GM21737 (cell line): ENCODE results near the gene MRPL55.
"Not testable (repeated sequence)": the region's sequence is repeated elsewhere in the genome, so short reads cannot be mapped to it uniquely, and the experiment has no call there.

Source experiments
- ATAC-seq: cut with Tn5 transposase; IDR thresholded peaks from one replicate; pipeline ENCODE4 v1.9.1; 2021; ENCODE audit warnings: mild to moderate bottlenecking, moderate library complexity; ENCODE audit not compliant: unreplicated experiment

MRPL55 gene

DNA sequence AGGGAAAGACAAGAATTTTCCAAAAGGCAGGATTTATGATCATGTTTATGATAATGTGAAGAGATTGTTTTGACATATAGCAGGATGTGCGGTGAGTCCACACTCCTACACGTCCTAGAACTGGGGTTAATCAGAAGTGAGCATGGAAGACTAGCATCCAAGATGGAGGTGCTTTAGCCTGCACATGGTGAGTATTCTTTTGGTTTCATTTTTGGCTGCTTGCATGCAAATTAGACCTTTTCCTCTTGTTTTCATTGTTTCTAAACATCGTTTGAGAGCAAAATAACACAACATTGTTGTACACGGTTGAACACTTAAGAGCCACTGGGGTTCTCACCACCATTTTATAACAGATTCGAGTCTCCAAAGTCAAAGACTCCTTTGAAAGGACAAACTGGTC lies 16.1 kb upstream of the MRPL55 start:
- ATAC-seq, result no peak

DNA sequence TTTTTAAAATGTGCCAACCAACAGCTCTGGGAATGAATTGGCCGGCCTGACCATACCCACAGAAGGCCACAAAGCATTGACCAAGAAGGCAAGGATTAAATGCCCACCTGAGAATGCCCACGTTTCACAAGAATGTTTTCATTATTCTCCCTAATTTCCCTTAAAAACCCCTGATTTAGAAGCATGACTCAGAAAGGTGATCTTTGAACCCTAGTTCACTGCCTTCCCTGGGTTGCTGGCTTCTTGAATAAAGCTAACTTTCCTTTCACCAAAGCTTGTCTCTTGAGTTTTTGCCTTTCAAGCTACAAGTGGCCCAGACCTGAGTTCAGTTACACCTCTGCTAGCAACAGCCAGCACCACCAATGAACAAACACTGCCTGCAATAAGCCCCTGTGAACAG lies 14.4 kb upstream of the MRPL55 start:
- ATAC-seq, result no peak

DNA sequence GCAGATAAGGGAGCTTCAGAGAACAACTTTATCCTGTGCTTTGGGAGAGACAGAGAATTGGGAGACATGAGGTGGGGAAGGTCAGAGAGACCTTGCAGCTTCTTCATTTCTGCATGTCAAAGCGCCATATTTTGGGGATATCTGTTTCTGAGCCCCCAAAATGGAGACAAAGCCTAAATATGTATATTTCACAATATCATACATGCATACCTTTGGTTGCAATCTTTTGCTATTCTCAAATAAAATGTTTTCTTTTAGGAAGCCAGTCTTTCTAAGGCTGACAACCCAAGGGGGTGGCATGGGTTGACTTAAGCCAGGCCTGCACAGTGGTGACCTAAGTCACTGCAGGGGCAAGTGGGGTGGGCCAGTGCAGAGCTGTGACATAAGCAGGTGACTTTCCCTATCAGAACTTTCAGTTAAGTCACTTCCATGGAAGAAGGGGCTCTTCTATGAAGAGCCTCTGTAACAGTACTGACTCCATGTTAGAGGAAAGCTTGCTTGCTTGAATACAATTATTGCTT lies 13.9 kb upstream of the MRPL55 start:
- ATAC-seq, result no peak

DNA sequence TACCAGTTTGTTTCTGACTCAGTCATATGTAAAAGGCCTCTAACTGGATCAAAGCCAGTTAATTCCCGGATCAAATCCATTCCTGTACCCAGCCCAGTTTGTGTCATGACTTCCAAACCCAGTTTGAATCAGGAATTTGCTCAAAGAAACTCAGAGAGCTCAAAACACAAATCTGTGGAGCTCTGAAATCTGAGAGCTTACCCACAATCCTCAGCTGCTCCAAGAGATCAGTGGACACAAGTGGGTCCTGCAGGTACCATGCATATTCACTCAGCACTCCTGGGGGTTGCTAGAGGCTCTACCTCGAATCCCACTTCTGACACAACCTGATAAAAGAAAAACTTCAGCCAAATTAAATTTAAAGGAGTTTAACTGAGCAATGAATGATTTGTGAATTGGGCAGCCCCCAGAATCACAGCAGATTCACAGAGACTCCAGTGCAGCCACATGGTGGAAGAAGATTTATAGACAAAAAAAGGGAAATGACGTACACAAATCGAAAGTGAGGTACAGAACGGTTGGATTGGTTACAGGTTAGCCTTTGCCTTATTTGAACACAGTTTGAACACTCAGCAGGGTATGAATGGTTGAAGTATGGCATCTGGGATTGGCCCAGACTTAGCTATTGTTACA lies 11.9 kb upstream of the MRPL55 start:
- no peak for ATAC-seq

DNA sequence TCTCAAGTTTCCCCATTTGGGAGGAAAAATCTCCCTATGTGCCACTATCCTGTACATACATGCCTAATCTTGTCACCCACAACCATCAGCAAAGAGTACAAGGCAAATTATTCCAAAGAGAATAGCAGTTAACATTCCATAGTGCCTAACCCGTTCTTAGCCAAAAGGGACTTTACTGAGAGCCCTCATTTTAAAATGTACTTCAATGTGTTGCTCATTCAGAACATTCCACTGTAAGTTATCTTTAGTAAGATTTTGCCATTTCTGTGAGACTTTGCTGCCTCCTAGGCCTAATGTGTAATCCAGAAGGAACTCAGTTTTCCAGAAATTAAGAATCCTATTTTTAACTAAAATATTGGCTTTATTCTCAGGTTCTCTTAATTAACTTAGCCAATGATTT lies 11.3 kb upstream of the MRPL55 start:
- ATAC-seq, result no peak

DNA sequence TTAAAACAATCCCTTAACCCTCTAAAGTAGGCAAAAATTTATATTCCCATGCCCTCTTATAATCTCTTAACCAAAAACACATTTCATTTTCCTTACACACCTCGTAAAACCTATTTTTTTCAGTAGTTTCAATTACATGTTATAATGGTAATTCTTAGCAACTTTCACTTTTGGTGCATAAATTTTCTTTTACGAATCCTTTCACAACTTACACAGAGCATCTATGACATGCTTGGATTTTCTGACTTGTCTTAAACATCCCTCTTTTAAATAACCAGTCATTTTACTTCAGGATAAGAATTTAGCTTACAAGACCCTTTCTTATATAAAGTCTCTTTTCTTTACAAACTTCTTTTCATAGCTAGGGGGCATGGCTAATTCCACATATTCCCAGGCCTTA lies 8.9 kb upstream of the MRPL55 start:
- no peak for ATAC-seq

DNA sequence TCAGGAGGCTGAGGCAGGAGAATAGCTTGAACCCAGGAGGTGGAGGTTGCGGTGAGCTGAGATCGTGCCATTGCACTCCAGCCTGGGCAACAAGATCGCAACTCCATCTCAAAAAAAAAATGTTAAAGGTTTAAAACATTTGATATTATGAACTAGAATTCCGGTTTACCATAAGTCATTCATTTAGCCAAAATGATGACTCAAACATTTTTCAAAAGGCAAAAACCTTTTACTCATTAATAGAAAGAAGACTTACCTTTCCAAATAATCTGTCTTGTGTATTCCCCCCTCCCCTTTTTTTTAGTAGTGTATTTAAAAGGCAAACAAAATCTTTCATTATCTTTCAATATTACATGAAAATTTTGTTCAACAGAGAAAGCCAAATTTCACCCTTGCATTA lies 8.2 kb upstream of the MRPL55 start:
- no peak for ATAC-seq

DNA sequence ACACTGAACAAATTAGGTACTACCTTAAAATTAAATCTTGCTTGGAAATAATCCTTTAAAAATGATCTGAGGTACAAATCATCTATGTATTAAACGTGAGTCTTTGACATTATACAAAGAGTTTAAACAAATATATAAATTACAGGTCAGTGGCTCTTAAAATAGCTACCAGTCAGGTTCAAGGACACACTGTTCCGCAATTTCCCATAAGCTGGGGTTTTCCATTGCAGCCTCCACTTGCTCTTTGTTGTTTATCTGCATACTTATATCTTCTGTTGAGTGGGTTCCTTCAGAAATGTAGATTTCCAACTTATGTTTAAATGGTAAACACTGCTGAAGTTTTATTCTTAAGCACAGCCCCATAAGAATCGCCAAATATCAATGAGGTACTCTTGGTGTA lies 5.7 kb upstream of the MRPL55 start:
- ATAC-seq, result no peak

DNA sequence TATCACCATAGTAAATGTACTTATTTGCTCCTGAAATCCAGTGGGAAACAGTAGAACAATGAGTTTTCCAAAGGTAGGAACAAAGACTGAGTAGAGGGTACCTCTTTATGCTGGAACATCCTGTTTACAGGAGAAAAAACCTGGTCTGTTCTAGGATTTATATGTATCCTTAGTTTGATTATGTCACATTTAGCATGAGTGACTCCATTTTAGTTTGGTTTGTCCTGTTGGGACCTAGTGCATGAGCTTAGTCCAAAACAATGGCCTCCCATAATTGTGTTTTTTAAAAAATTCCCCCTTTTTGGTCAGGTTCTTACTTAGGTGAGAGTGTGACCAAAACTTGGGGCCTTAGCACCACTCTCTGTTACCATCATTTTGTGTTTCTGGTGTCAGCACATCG lies 3.5 kb upstream of the MRPL55 start:
- ATAC-seq, result no peak

DNA sequence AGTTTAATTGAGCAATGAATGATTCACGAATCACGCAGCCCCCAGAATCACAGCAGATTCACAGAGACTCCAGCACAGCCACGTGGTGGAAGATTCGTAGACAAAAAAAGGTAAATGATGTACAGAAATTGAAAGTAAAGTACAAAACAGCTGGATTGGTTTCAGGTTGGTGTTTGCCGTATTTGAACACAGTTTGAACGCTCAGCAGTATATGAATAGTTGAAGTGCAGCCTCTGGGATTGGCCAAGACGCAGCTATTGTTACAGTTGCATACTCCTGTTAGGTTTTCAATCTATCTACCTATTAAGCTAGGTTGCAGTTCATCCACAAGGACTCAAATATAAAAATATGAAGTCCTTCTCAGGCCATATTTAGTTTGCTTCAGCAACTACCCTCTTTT lies 3.1 kb upstream of the MRPL55 start:
- no peak for ATAC-seq

DNA sequence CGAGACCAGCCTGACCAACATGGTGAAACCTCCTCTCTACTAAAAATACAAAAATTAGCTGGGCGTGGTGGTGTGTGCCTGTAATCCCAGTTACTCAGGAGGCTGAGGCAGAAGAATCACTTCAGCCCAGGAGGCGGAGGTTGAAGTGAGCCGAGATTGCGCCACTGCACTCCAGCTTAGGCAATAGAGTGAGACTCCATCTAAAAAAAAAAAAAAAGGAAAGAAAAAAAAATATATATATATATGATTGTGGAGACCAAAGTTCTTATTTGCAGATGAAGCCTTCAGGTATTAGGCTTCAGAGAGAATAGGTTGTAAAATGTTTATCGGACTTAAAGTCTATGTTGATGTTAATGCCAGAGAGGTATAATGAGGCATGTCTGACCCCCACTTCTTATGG lies 2.2 kb upstream of the MRPL55 start:
- ATAC-seq, result not testable (repeated sequence)

DNA sequence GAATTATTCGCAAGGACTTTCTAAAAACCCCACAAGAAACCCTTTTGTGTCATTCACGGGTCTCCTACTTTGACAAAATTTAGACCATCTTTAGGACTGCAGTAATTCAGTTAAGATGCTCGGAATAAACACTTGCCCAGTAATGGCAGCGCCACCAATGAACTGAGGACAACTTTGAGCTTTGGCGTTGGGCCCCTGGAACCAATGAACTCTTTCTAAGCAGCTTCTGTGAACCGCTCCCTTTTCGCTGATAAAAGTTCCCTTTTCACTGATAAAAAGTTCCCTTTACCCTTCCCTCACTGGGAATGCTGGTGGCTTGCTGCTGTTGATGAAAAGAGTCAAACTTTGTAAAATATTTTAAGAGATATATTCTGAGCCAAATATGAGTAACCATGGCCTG lies 1.5 kb upstream of the MRPL55 start:
- ATAC-seq, result no peak

DNA sequence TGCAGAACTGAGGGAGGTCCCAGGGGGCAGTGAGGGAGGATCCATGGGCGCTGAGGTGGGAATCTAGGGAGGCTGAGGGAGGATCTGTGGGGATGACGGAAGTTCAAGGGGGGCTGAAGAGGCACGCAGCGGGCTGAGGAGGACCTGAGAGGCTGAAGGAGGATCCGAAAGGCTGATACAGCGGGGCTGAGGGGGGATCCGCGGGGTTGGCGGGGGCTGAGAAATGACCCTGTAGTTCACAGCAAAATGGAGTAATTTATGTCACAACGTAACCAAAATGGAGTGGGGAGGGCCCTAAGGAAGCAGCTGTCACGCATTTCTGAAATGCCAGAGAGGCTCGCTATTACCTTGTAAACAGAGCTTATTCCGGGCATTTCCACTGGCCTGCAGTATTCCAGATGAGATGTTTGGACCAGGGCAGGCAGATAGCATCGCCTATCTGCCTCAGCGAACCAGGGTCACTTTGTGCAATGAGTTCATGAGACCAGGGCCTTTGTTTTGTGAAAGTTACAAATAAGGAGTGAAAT lies 926 bp upstream of the MRPL55 start:
- ATAC-seq, result peak; percentile 3

DNA sequence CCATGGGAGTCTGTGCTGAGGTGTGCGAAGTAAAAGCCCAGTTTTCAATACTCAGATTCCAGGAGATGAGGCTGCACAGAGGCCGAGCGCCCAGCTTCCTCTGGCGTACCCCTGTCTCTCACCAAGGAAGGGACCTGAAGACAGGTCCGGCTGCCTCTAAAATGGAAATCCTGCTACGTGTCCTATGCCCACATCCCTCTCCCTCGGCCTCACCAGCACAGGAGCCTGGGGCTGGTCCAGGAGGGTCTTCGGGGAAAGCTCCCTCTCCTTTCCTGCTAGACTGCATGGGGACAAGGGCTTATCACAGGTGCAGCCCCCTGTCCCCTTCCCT lies 392 bp downstream of the MRPL55 start:
- ATAC-seq, result no peak

DNA sequence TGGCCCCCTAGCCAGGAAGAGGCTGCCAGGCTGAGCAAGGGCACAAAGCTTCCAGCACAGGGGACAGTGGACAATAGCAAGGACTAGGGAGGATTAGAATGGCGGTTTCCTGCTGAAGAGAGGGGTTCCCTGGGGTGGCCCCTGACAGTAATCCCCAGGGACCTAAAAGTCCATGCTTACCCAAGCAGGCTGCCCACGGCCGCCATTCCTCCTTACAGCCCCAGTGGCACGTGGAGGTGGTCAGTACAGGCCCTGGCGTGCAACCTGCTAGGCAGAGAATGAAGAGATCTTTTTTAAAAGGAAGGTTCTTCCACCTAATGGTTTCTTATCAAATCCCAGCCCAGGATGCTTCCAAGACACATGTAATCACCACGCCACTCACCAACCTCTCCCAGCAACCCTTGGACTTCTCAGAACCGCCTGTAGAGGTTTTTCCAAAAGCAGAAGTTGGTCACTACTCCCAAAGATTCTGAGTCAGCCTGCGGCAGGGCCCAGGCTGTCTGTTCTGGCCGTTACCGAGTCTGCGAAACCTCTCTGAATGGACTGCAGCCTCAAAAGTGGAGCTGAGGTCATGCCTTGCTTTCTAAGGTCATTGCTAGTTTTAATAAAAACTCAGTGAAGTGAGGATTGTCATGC lies 926 bp downstream of the MRPL55 start:
- ATAC-seq, result no peak

DNA sequence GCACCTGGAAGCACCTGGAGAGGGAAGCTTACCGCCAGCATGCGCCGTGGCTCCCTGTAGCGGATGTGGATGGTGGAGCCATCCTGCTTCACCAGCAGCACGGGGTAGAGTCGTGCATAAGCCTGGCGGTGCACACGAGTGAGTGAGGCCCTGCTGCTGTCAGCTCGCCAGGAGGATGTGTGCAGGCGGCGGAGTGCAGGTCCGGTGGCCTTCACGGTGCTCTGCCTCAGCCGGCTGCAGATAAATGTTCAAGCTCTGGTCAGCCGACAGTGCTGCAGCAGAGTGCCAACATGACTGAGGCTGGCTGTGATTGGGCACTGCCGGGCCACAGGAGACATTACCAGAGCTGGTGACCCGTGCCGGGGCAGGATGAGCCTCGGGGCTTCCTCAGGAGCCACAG lies 1.5 kb downstream of the MRPL55 start:
- ATAC-seq, result no peak

DNA sequence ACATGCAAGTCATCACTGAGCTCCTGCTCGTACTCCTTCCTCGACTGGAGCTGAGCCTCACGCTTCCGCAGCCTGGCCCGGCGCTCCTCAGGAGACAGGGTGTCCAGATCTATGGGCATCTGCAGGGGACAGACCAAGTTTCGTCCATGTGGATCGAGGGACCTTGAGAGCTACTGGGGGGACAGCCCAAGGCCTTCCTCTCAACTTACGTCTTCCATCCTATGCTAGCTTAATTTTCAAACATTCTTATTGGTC lies 2.4 kb downstream of the MRPL55 start:
- ATAC-seq, result no peak

DNA sequence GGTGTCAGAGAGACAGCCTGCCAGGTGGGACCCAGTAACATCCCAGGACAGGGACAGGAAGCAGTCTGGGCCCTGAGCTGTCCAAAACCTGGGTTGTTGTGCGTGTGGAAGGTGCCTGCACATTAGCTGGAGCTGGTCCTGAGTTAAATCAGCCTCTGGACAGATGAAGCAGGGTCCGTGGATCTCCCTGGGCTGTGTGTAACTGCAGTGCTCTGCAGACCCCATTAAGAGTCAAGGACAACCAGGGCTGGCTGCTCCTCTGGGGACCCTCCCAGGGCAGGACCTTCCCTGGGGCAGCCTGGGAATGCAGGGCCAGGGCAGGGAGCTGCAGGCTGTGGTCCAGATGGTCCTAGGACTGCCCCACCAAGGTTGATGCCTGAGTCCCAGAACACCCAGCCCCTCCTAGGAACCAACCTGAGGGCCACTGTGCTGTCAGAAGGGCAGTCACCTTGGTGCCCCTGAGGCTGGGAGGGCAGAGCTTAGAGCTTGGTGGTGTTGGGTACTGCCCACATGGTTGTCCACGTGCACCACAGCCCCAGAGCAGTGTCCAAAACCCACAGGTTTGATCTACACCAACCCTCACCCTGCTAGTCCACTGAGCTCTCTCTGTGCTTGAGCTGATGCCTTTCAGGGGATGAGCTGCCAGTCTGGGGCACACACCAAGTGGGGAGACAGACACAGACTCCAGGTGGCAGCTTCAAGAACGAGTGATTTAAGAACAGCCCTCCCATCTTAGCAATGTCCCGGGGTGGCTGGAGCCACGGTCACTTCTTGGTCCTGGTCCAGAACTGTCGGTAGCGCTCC lies 2.9 kb downstream of the MRPL55 start:
- no peak for ATAC-seq

DNA sequence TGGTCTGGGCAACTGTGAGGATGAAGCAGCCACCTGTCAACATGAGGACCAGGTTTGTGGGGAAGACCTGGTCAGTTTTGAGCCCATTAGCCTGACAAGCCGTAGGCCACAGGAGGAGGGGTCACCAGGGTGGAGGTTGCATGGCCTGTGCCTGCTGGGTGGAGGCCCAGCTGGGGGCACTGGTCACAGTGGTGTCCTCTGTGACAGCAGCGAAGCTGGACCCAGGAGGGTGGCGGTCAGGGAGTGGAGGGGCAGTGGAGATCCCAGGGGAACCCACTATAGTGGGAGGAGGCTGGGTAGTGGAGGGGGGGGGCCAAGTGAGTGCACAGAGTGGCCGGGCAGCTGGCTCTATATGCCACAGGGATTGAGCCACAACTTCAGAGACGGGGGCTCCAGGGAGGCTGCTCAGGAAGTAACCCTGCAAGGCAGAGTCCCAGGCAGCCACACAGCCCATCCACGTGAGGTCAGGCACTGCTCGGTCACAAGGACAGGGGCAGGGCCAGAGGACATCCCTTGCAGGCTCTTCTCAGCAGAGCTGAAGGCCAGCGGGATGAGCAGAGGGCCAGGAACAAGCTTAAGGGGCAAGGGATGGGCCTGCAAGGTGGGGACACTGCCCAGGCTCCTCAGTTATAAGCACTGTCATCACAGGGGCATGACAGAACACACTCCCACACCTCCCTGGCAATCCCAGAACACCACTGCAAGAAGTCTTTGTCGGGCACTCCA lies 3.7 kb downstream of the MRPL55 start:
- ATAC-seq, result no peak

DNA sequence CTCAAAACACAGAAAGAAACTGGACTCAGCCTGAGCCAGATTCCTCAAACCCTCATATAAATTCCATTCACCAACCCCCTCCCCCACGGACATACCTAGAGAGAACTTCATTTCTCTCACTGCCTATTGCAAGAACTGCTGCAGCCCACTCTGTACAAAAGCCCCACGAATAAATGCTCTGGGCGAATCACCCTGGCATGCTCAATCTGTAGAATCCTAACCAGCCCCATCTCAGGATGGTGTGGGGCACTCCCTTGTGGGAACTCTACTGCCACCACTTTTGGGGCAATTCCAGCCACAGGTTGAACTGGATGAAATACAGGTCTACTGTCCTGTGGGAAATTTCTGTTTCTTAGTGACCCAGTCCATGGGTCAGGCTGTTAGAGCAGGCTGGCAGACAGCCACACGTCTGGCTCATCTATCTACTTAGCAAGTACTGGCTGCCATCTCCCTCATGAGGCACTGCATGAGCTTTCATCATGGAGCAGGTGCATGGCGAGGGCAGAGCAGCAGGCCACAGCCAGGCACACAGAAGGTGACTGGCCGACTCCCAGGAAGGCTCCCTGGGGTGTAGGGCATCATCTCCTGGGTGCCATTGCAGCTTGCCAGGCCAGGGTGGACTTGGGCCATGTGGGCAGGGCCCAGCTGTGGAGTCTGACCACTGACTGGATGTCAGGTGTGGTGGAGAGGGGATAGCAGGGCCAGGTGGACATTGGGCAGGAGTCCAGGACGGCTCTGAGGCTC lies 4.4 kb downstream of the MRPL55 start:
- no peak for ATAC-seq
